GM03348 (cell line): Measurements from ENCODE around the gene ARHGAP11A.

Source experiments
- DNase-seq: peaks from one replicate; pipeline ENCODE4 v3.0.0; 2012; ENCODE audit warnings: low spot score

The ARHGAP11A gene

DNA sequence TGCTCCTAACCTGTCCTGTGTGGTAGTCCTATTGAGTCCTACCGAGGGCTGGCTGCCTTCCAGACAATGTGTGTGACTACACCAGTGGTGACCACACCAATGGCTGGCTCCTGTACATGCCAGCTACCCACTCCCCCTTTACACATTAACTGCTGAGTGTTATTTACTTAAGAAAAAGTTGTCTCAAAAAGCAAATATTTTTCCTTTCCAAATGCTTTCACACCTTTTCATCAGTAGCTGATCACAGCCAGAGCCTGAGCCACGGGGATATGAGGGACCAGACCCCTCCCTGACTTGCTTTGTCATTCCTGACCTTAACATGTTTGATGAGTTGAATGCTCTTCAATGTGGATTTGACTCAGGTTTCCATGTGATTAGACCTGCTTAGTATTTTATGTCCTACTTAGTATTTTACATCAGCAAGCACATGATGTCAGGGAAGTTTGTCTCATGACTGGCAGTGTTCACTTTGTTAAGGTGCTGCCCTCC is 72.9 kb downstream of the ARHGAP11A start:
- no peak for DNase-seq
